NCI-H748 (cell line): Measurements from ENCODE around the gene SLAMF8.

ENCODE experiments used
- DNase-seq: peaks from one replicate; lab custom pipeline; 2025; ENCODE audit not compliant: unreplicated experiment; lab: John Stamatoyannopoulos, UW

The SLAMF8 gene

DNA sequence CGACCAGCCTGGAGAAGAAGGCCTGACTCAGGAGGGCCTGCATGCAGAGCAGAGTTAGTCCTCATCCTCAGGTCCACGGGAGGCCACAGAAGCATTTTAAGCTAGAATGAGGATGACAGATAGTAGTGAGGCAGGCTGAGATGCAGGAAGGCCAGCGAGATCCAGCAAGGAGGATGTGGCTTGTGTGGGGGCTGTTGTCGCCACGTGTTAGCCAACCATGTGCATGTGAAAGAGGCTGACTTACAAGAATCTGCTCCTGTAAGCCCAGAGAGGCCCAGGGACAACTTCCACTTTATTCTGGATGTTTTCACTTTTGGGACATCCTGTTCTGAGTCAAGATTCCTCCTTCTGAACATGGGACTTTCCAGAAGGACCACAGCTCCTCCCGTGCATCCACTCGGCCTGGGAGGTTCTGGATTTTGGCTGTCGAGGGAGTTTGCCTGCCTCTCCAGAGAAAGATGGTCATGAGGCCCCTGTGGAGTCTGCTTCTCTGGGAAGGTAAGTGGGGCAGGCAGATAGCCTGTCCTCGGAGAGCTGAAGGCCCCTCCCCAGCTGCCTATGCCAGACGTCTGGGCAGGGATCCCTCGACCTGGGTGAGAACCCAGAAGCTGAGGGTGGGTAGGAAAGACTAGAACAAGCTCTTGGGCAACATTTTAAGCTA is at the start of gene SLAMF8:
TSS of gene SLAMF8 (plus strand) at position 433 of the 661 bp plus-strand sequence. CDS start at position 459, 26 bp downstream.
- no peak for DNase-seq

DNA sequence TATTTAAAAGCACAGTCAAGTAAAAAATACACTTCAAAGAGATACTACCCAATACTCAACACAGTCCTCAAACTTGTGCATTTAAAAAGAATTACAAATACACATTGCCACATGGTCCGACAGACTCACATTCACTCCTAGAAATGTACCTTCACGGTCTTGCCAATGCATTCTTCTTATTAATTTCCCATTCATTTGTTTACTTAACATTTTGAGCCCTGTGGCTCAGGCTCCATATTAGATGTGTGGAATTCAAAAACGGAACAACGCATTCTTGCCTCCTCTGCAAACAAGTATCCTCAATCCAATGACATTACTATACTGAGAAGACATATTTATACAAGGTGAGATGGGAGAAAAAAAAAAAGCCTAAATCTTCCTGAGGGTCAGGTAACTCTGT is 48.4 kb upstream of the SLAMF8 start:
- no peak for DNase-seq

DNA sequence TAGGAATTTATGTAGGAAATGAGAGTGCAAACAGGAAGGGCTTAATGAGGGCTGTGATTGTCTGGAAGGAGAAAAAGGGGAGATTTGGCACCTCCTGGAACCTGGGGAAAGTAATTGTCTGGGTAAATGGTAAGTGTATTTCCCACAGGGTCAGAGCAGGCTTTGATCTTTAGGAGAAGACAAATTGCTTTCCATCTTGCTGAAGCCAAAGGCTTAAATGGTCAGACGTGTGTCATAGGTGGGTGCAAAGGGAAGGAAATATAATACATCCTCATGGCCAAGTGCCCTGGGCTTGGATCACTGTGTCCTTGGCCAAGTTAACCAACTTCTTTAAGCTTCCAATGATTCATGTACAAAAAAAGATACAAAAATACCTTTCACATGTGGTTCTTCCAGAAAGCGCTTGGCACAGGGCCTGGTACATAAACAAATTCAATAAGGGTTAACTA is 47.2 kb upstream of the SLAMF8 start:
- DNase-seq, result no peak

DNA sequence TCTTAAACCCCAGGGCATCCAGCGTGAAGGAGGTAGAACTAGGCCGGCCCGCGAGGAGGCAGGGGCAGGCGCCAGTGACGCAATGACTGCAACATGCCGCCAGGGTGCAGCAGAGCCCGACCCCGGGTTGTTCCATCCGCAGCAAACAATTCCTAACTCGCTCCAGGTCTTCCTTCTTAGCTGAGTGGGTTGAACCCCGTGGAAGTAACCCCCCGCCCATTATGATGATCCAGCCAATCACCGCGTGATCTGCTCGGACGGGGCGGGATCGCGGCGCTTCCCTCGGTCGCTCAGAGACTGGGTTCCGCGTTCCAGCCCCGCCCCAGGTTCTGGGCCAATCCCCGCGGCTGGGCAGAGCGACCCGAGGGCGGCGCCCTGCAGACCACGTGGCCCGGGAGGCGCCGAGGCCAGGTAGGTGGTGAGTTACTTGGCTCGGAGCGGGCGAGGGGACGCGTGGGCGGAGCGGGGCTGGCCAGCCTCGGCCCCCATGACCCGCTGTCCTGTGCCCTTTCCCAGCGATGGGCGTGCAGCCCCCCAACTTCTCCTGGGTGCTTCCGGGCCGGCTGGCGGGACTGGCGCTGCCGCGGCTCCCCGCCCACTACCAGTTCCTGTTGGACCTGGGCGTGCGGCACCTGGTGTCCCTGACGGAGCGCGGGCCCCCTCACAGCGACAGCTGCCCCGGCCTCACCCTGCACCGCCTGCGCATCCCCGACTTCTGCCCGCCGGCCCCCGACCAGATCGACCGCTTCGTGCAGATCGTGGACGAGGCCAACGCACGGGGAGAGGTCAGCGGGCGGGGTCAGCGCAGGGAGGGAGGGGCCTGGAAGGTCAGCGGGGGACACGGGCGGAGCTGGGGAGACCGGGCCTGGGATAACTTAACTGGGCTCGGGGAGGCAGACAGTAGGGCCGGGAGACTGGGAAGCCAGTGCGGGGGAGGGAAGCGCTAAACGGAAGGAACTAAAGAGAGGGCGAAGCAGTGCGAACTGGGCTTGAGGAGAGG is 45.8 kb upstream of the SLAMF8 start, which contains the start of gene DUSP23:
TSS of gene DUSP23 (plus strand) at position 380 of the 1,000 bp plus-strand sequence. CDS start at position 519, 139 bp downstream.
- DNase-seq, result peak; percentile 88

DNA sequence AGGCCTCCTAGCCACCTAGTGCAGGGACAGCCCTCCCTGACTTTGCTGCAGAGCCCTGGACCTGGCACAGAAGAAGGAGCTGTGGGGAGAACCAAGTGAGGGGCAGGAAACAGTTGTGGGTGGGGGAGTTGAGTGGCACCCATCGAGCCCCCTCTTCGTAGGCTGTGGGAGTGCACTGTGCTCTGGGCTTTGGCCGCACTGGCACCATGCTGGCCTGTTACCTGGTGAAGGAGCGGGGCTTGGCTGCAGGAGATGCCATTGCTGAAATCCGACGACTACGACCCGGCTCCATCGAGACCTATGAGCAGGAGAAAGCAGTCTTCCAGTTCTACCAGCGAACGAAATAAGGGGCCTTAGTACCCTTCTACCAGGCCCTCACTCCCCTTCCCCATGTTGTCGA is 44.7 kb upstream of the SLAMF8 start:
- no peak for DNase-seq

GRCh38 chr1:159783724-159784123 is 42.9 kb upstream of the SLAMF8 start:
- DNase-seq, result no peak

GRCh38 chr1:159786465-159786864 is 40.2 kb upstream of the SLAMF8 start:
- no peak for DNase-seq

DNA sequence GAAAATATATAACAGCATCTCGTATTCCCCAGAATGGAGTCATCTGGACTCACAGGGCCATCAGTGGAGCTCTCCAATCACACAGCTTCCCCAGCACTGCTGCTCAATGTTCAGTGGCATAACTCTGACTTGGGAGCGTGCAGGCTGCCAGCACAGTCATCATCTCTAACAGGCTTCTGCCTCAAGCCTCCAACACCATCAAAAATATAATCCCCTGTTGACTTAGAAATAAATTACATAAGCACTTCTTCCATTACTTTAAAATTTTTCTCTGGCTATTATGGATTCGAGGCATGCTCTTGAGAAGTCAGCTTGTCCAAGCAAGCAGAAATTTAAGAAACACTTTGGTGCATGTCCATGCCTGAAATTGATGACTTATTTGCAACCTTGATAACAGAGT is 39.7 kb upstream of the SLAMF8 start:
- no peak for DNase-seq

DNA sequence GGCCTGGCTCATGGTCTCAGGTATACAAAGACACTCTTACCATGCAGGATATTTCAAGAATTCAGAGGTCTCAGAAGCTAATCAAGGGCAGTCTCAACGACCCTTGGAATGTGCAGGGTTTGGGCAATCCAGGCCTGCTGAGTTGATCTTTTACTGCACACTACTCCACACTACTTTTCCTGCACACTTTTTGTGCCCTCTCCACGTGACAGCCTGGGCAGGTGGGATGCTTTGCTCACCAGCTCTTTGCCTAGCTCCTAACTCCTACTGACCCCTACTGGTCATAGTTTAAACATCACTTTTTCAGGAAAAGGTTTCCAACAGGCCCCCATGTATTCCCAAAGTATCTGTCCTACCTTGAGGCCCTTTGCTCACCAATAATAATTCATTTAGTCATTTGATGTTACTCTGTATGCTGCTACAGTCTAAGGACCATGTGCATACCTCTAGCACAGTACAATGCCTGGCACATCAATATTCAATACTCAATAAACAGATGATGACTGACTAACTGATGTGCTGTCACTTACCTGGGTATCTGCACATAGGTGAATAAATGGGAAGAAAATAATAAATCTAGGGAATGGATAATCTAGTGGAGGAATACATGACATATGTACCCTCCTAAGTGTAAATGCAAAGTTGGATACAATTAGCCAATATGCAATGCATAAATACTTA is 36.3 kb upstream of the SLAMF8 start:
- DNase-seq, result peak; percentile 49

DNA sequence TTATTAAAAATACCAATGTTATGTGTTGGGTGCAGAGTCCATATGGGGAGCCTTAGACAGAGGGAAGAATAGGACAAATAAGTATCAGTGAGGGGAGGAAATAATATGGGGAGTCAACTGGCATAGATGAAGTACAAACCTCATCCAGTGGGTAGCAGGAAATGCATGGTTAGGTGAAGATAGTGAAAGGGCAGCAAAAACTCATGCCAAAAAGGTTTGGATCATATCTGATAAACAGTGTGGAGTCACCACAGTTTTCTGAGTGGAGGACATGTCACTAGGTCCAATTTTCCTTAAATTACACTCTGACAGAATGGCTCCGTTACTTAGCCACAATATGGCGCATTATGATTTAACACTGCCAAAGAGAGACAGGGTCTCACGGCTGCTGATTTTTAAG is 35.6 kb upstream of the SLAMF8 start:
- DNase-seq, result no peak

GRCh38 chr1:159791461-159791860 is 35.2 kb upstream of the SLAMF8 start:
- DNase-seq, result no peak

GRCh38 chr1:159795534-159795933 is 31.1 kb upstream of the SLAMF8 start:
- no peak for DNase-seq

GRCh38 chr1:159798893-159799292 is 27.8 kb upstream of the SLAMF8 start:
- peak; percentile 87 for DNase-seq

DNA sequence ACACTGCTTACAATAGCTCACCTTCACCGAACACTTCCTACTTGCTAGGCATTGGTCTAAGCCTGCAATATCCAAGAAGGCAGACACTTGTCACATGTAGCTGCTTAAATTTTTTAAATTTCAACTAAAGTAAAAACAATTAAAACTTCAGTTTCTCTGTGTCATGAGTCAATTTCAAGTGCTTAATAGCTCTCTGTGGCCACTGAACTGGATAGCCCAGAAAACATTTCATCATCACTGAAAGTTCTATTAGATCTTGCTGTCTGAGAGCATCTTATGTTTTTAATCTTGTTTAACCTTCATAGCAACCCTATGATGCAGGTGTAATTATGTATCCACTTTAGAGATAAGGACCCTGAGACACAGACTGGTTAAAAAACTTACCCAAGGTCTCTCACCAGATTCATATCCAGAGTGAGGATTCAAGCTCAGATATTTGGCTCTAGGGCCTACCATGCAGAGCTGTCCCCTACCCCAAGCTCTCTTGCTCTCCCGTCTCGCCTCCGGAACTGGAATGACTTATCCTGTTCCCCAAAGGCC is 27.2 kb upstream of the SLAMF8 start:
- DNase-seq, result no peak

DNA sequence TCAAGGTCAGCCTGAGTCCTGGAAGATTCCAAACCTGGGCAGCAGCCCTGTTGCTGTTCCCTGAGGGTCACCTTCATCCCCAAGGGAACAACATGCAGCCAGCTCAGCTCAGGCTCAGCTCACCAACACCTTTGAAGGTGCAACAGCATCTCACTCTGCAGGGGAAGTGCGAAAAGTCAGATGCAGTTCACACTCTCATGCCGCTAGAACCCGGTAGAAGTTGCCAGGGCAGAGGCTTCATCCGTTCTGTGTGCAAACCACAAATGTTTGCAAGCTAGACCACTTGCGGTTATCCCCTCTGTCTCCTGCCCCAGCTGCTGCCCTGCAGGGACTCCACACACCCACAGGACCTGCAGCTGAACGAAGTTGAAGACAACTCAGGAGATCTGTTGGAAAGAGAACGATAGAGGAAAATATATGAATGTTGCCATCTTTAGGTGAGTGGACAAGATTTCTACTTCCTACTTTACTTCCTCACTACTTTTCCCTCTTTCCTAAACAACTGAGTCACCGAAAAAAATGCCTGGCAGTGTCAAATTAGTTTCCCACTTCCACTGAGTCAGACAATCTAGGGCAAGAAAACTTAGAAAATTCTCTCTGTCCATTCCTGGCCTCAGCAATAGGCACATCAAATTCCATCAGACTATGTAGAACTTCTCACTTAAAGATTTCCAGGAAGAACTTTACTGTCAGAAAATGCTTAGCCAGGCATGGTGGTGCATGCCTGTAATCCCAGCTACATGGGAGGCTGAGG is 26.3 kb upstream of the SLAMF8 start:
- DNase-seq, result no peak

DNA sequence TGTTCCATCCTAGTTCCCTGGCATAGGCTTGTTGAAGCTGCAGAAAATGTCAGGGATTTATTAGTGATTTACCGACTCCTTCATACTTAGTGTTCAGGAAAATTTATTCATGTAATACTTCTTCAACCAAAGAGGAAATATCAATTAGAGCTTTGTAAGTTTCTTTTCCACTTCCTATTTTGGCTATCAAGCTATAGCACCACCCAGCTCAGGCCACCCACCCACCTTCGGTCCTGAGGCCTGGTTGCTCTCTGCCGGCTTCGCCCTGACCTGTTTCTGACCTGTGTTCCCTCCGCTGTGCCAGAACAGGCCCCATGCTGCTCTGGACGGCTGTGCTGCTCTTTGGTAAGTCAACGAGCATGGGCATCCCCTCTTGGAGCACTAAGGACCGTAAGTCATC is 24.6 kb upstream of the SLAMF8 start, which contains the start of gene FCRL6:
TSS of gene FCRL6 (plus strand) at position 250 of the 400 bp plus-strand sequence. CDS start at position 315, 65 bp downstream.
- no peak for DNase-seq

- no peak for DNase-seq
Observed at GRCh38 chr1:159803956-159804689, 22.6 kb upstream of the SLAMF8 start.

GRCh38 chr1:159804924-159805323 is 21.7 kb upstream of the SLAMF8 start:
- DNase-seq, result no peak

DNA sequence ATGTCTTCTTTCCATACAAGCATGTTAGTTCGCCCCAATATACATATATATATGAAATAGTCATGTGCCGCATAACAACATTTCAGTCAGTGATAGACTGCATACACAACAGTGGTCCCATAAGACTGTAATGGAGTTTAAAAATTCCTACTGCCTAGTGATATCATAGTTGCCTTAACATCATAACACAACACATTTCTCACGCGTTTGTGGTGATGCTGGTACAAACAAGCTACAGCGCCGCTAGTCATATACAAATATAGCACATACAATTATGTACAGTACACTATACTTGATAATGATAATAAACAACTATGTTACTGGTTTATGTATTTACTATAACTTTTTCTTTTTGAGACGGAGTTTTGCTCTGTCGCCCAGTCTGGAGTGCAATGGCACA is 10.7 kb upstream of the SLAMF8 start:
- DNase-seq, result no peak
